GM23248 (cell line): ENCODE measurements around the gene ZFP36.

Experiments used
- EZH2 ChIP-seq: fragments of 200-600 bp; sonication (generic); IDR thresholded peaks from 2 replicates; pipeline ENCODE4 v1.6.1; 2018; ENCODE audit warnings: antibody characterized with exemption, mild to moderate bottlenecking; ENCODE audit not compliant: insufficient read depth, poor library complexity, severe bottlenecking
- EZH2phosphoT487 ChIP-seq: fragments of 200-600 bp; sonication (generic); IDR thresholded peaks from 2 replicates; pipeline ENCODE4 v1.6.1; 2018; ENCODE audit warnings: antibody characterized with exemption, moderate library complexity, mild to moderate bottlenecking, low read depth; ENCODE audit not compliant: insufficient read depth

DNA sequence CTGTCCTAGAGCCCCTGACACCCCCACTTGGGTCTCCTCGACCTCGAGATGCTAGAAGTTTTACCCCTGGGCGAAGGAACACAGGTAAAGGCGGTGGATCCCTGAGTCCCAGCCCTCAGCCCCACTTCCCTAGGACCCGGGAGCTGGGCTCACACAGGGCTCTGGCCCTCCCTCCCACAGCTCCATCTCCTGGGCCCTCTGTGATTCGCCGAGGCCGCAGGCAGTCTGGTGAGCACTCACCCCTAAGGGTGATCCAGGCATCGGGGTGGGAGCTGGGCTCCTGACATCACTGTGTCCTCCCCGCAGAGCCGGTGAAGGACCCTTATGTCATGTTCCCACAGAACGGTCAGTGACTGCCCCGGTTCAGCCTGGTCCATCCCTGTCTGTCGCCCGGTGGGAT, 14.1 kb downstream of the ZFP36 start:
- TF ChIP-seq EZH2 (no peak), EZH2phosphoT487 (no peak)
